ENCODE data around the gene TMEM150B. TPM values are rescaled to one million over a fixed set of nuclear protein-coding genes. Genes with fewer than 3 reads are reported as not detected.

The TMEM150B gene
- total RNA-seq, 1 experiment from 2014 or later = 1.6 TPM

- peaks cover 16% of the 10 kb centered on the region for H3K36me3 Mint-ChIP-seq (ENCODE audit: insufficient read depth, unreplicated experiment)
- CTCF ChIA-PET = no interaction called here
- intact Hi-C loops (cut with micrococcal nuclease; ENCODE audit: unreplicated experiment) = no loop called here
These were observed 59.3 kb downstream of the TMEM150B start for GRCh38 chr19:55265723-55266386.

GRCh38 chr19:55265173-55265572 is 60.0 kb downstream of the TMEM150B start:
- H3K4me3 Mint-ChIP-seq (ENCODE audit: unreplicated experiment) = no peak overlapping the region
- peaks cover 5% of the 10 kb centered on the region; the same call in 1 of the 2 replicates for H3K9me3 ChIP-seq
- intact Hi-C loops (cut with micrococcal nuclease; ENCODE audit: unreplicated experiment) = no loop called here

More at GRCh38 chr19:55265723-55266386, 59.3 kb downstream of the TMEM150B start:
- H3K4me1 Mint-ChIP-seq (ENCODE audit: low read depth, unreplicated experiment) = peaks cover 5% of the 10 kb centered on the region
- POLR2A ChIA-PET = no interaction called here
- H3K9me3 Mint-ChIP-seq (ENCODE audit: unreplicated experiment) = peaks cover 12% of the 10 kb centered on the region
- Histone ChIP-seq H3K27me3 (replicated peaks; ENCODE audit: control insufficient read depth, insufficient read depth, low read length) (no peaks in the 10 kb centered on the region), H3K4me3 (ENCODE audit: low read depth, low read length) (no peak overlapping the region), H3K4me1 (peaks cover 9% of the 10 kb centered on the region; the same call in 1 of the 2 replicates), H3K36me3 (ENCODE audit: control insufficient read depth, insufficient read depth, low read length) (no peaks in the 10 kb centered on the region), H3K9me3 (peaks cover 5% of the 10 kb centered on the region; the same call in 1 of the 2 replicates)
- DNase-seq = no peak
- no TSS peak for BruUV-seq (replicated peaks)
- H3K27me3 Mint-ChIP-seq (ENCODE audit: insufficient read depth, unreplicated experiment) = no peaks in the 10 kb centered on the region
- H3K4me3 Mint-ChIP-seq (ENCODE audit: unreplicated experiment) = no peak overlapping the region
- TF ChIP-seq CTCF (IDR thresholded peaks at IDR 0.05; ENCODE audit: insufficient read depth in 1 of 2, low read depth in 1 of 2, low read length in 1 of 2, severe bottlenecking in 1 of 2, unreplicated experiment in 1 of 2) = no peak
- peak overlapping the region; percentile 33 for H3K27ac Mint-ChIP-seq (ENCODE audit: unreplicated experiment)

GRCh38 chr19:55264531-55264930 is 60.6 kb downstream of the TMEM150B start:
- no peak overlapping the region for H3K4me3 ChIP-seq (ENCODE audit: low read depth, low read length)
- H3K27me3 ChIP-seq (replicated peaks; ENCODE audit: control insufficient read depth, insufficient read depth, low read length) = no peaks in the 10 kb centered on the region
- TF ChIP-seq CTCF (IDR thresholded peaks at IDR 0.05; ENCODE audit: insufficient read depth in 1 of 2, low read depth in 1 of 2, low read length in 1 of 2, severe bottlenecking in 1 of 2, unreplicated experiment in 1 of 2) = no peak
- Mint-ChIP-seq H3K27me3 (ENCODE audit: insufficient read depth, unreplicated experiment) (no peaks in the 10 kb centered on the region), H3K4me3 (ENCODE audit: unreplicated experiment) (no peak overlapping the region), H3K4me1 (ENCODE audit: low read depth, unreplicated experiment) (no peaks in the 10 kb centered on the region), H3K36me3 (ENCODE audit: insufficient read depth, unreplicated experiment) (peaks cover 16% of the 10 kb centered on the region), H3K9me3 (ENCODE audit: unreplicated experiment) (peaks cover 12% of the 10 kb centered on the region), H3K27ac (ENCODE audit: unreplicated experiment) (no peak overlapping the region)
- no peak for DNase-seq
- no TSS peak for BruUV-seq (replicated peaks)
- CTCF ChIA-PET = no interaction called here
- POLR2A ChIA-PET = no interaction called here
- H3K4me1 ChIP-seq = peaks cover 9% of the 10 kb centered on the region; the same call in 1 of the 2 replicates
- H3K9me3 ChIP-seq = peaks cover 5% of the 10 kb centered on the region; the same call in 1 of the 2 replicates
- no peaks in the 10 kb centered on the region for H3K36me3 ChIP-seq (ENCODE audit: control insufficient read depth, insufficient read depth, low read length)
- intact Hi-C loops (cut with micrococcal nuclease; ENCODE audit: unreplicated experiment) = no loop called here

More at GRCh38 chr19:55265173-55265572, 60.0 kb downstream of the TMEM150B start:
- no TSS peak for BruUV-seq (replicated peaks)
- no peak overlapping the region for H3K27ac Mint-ChIP-seq (ENCODE audit: unreplicated experiment)
- H3K4me1 Mint-ChIP-seq (ENCODE audit: low read depth, unreplicated experiment) = no peaks in the 10 kb centered on the region
- POLR2A ChIA-PET = no interaction called here
- DNase-seq = no peak
- Histone ChIP-seq H3K4me3 (ENCODE audit: low read depth, low read length) (no peak overlapping the region), H3K4me1 (peaks cover 5% of the 10 kb centered on the region; the same call in 1 of the 2 replicates), H3K36me3 (ENCODE audit: control insufficient read depth, insufficient read depth, low read length) (no peaks in the 10 kb centered on the region), H3K27me3 (replicated peaks; ENCODE audit: control insufficient read depth, insufficient read depth, low read length) (no peaks in the 10 kb centered on the region)
- no peaks in the 10 kb centered on the region for H3K27me3 Mint-ChIP-seq (ENCODE audit: insufficient read depth, unreplicated experiment)
- H3K36me3 Mint-ChIP-seq (ENCODE audit: insufficient read depth, unreplicated experiment) = peaks cover 15% of the 10 kb centered on the region
- CTCF ChIA-PET = no interaction called here
- peaks cover 12% of the 10 kb centered on the region for H3K9me3 Mint-ChIP-seq (ENCODE audit: unreplicated experiment)
- no peak for TF ChIP-seq CTCF (IDR thresholded peaks at IDR 0.05; ENCODE audit: insufficient read depth in 1 of 2, low read depth in 1 of 2, low read length in 1 of 2, severe bottlenecking in 1 of 2, unreplicated experiment in 1 of 2)

Other genes starting within 250 kb of the TMEM150B start
- gene EPS8L1, start 249.5 kb downstream of the TMEM150B start, total RNA-seq (2022) = 135 and 141 TPM in 2 replicates
- 104 TPM in 2 replicates for gene PPP1R12C, start 207.7 kb downstream of the TMEM150B start, total RNA-seq (2022)
- 11.8 and 18.0 TPM in 2 replicates for gene TNNT1, start 176.1 kb downstream of the TMEM150B start, total RNA-seq (2022)
- 2.9 and 4.2 TPM in 2 replicates for gene TNNI3, start 167.6 kb downstream of the TMEM150B start, total RNA-seq (2022)
- 0.45 and 0.91 TPM in 2 replicates for gene DNAAF3, start 158.7 kb downstream of the TMEM150B start, total RNA-seq (2022)
- not detected in 2 replicates for gene SYT5, start 145.1 kb downstream of the TMEM150B start, total RNA-seq (2022)
- 2.3 and 2.7 TPM in 2 replicates for gene PTPRH, start 115.8 kb downstream of the TMEM150B start, total RNA-seq (2022)
- gene TMEM86B, start 96.6 kb downstream of the TMEM150B start, total RNA-seq (2022) = 18.0 and 21.2 TPM in 2 replicates
- gene PPP6R1, start 66.3 kb downstream of the TMEM150B start, total RNA-seq (2022) = 113 and 118 TPM in 2 replicates
- 69.6 and 71.4 TPM in 2 replicates for gene HSPBP1, start 45.2 kb downstream of the TMEM150B start, total RNA-seq (2022)
- 24.6 and 28.6 TPM in 2 replicates for gene BRSK1, start 41.3 kb downstream of the TMEM150B start, total RNA-seq (2022)
- 25.8 and 26.3 TPM in 2 replicates for gene KMT5C, start 14.5 kb upstream of the TMEM150B start, total RNA-seq (2022)
- 0.27 and 0.35 TPM in 2 replicates for gene COX6B2, start 29.4 kb upstream of the TMEM150B start, total RNA-seq (2022)
- not detected in 2 replicates for gene GARIN5B, start 37.9 kb upstream of the TMEM150B start, total RNA-seq (2022)
- gene IL11, start 45.1 kb upstream of the TMEM150B start, total RNA-seq (2022) = 0.70 and 1.1 TPM in 2 replicates
- not detected in 2 replicates for gene TMEM190, start 51.5 kb upstream of the TMEM150B start, total RNA-seq (2022)
- 18.1 and 22.7 TPM in 2 replicates for gene TMEM238, start 59.0 kb upstream of the TMEM150B start, total RNA-seq (2022)
- 2,048 and 2,146 TPM in 2 replicates for gene RPL28, start 60.6 kb upstream of the TMEM150B start, total RNA-seq (2022)
- gene UBE2S, start 82.4 kb upstream of the TMEM150B start, total RNA-seq (2022) = 279 and 293 TPM in 2 replicates
- not detected in 2 replicates for gene SHISA7, start 118.0 kb upstream of the TMEM150B start, total RNA-seq (2022)
- 40.6 and 49.6 TPM in 2 replicates for gene ISOC2, start 136.3 kb upstream of the TMEM150B start, total RNA-seq (2022)
- gene C19orf85, start 139.4 kb upstream of the TMEM150B start, total RNA-seq (2022) = not detected in 2 replicates
- gene ZNF628, start 151.3 kb upstream of the TMEM150B start, total RNA-seq (2022) = 12.3 and 13.9 TPM in 2 replicates
- 40.9 and 45.2 TPM in 2 replicates for gene NAT14, start 159.8 kb upstream of the TMEM150B start, total RNA-seq (2022)
- gene SSC5D, start 163.1 kb upstream of the TMEM150B start, total RNA-seq (2022) = 0.58 and 0.86 TPM in 2 replicates
- gene SBK2, start 211.8 kb upstream of the TMEM150B start, total RNA-seq (2022) = not detected in 2 replicates
- 2.3 and 2.4 TPM in 2 replicates for gene SBK3, start 220.2 kb upstream of the TMEM150B start, total RNA-seq (2022)